ENCODE data around the gene LINGO4. TPM values are rescaled to one million over a fixed set of nuclear protein-coding genes. Genes with fewer than 3 reads are reported as not detected.

Gene LINGO4
- total RNA-seq, result under 1 TPM; 0.23 to 0.54 (median 0.24) TPM
- long read RNA-seq, donor 1, partial matches to known transcripts, result 2 of 2 reads
- long read RNA-seq, donor 1, other reads (novel, unspliced or antisense), result 0 of 2 reads
- long read RNA-seq, donor 2, result 0 reads

GRCh38 chr1:151805066-151805820, at the start of gene LINGO4:
Gene LINGO4 (minus strand): TSS chr1:151805419. CDS start chr1:151802704, 2,715 bp downstream.
- Histone ChIP-seq H3K4me1 (ENCODE audit: low read depth) (no peaks in the 10 kb centered on the region), H3K9me3 (no peaks in the 10 kb centered on the region), H3K36me3 (ENCODE audit: low read depth) (no peaks in the 10 kb centered on the region), H3K4me3 (no peak within 1 kb of the TSS)
- ATAC-seq (no peak), DNase-seq (no peak)
- TF ChIP-seq CTCF (IDR thresholded peaks at IDR 0.05), result no peak
- intact Hi-C loops (cut with DNase I, micrococcal nuclease), result no loop called here

- TF ChIP-seq CTCF (IDR thresholded peaks at IDR 0.05), result no peak
- H3K4me1 ChIP-seq (ENCODE audit: low read depth), result no peaks in the 10 kb centered on the region
- intact Hi-C loops (cut with DNase I, micrococcal nuclease), result no loop called here
- H3K9me3 ChIP-seq, result no peaks in the 10 kb centered on the region
- H3K36me3 ChIP-seq (ENCODE audit: low read depth), result no peaks in the 10 kb centered on the region
- ATAC-seq (no peak), DNase-seq (no peak)
- H3K4me3 ChIP-seq, result no peak overlapping the region
Observed at GRCh38 chr1:151854658-151855057, 49.4 kb upstream of the LINGO4 start.

- intact Hi-C loops (cut with DNase I, micrococcal nuclease), result no loop called here
- H3K4me3 ChIP-seq, result no peak within 1 kb of the TSS
- no peaks in the 10 kb centered on the region for H3K36me3 ChIP-seq (ENCODE audit: low read depth)
- TF ChIP-seq CTCF (IDR thresholded peaks at IDR 0.05), result no peak
- no peaks in the 10 kb centered on the region for H3K4me1 ChIP-seq (ENCODE audit: low read depth)
- no peaks in the 10 kb centered on the region for H3K9me3 ChIP-seq
- ATAC-seq (peak; percentile 15), DNase-seq (no peak)
Observed at GRCh38 chr1:151853411-151853943, 48.3 kb upstream of the LINGO4 start, which contains the start of gene THEM5. Gene THEM5 (minus strand): TSS chr1:151853712. CDS start chr1:151853565, 147 bp downstream.

GRCh38 chr1:151852733-151853132, 47.5 kb upstream of the LINGO4 start:
- ATAC-seq, result peak; percentile 13
- Histone ChIP-seq H3K4me1 (ENCODE audit: low read depth) (no peaks in the 10 kb centered on the region), H3K9me3 (no peaks in the 10 kb centered on the region), H3K4me3 (no peak overlapping the region), H3K36me3 (ENCODE audit: low read depth) (no peaks in the 10 kb centered on the region)
- no peak for DNase-seq
- no peak for TF ChIP-seq CTCF (IDR thresholded peaks at IDR 0.05)
- intact Hi-C loops (cut with DNase I, micrococcal nuclease), result no loop called here

GRCh38 chr1:151851886-151852285, 46.7 kb upstream of the LINGO4 start:
- Histone ChIP-seq H3K9me3 (no peaks in the 10 kb centered on the region), H3K4me1 (ENCODE audit: low read depth) (no peaks in the 10 kb centered on the region), H3K36me3 (ENCODE audit: low read depth) (no peaks in the 10 kb centered on the region), H3K4me3 (no peak overlapping the region)
- intact Hi-C loops (cut with DNase I, micrococcal nuclease), result no loop called here
- ATAC-seq (no peak), DNase-seq (no peak)
- no peak for TF ChIP-seq CTCF (IDR thresholded peaks at IDR 0.05)
